IPS-18c (cell line): ENCODE results near the gene NDUFAF7.
"Not testable (repeated sequence)": the region's sequence is repeated elsewhere in the genome, so short reads cannot be mapped to it uniquely, and the experiment has no call there.

Experiments used
- H3K4me3 ChIP-seq: 2 replicates; pipeline ENCODE4 v1.7.0; 2013; ENCODE audit warnings: low read depth, mild to moderate bottlenecking, low read length, moderate library complexity; ENCODE audit not compliant: insufficient read depth
- H3K9me3 ChIP-seq: one replicate; pipeline ENCODE4 v1.6.1; 2013; ENCODE audit warnings: mild to moderate bottlenecking, low read length, moderate library complexity; ENCODE audit not compliant: control insufficient read depth, insufficient read depth

Gene NDUFAF7

DNA sequence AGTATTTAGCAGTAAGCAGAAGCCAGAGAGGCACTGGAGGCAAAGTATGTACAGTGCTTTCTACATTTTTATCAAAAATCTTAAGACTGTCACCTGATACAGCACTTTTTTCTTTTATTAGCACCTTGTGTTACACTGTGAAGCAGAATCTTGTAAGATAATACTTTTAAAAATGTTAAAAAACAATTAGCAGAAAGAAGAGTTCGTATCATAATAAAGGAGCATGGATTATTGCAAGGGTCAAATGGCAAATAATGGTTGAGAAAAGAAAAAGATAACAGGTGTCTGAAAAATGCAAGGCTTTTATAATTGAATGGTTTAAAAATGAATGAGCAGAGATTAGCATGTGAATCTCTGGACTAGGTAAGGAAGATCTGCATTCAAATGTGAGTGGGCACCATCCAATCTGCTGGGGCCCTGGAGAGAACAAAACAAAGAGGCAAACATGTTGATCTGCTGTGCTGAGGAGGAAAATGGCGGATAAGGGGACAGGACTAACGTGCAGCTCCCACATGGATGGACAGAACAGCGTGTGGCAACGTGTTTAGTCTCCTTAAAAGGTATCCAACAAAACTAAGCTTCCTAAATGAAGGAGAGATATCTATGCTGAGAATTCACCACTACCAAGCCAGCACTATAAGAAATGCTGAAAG, 25.6 kb upstream of the NDUFAF7 start:
- H3K9me3 ChIP-seq = no peaks in the 10 kb centered on the region
- no peak overlapping the region for H3K4me3 ChIP-seq

DNA sequence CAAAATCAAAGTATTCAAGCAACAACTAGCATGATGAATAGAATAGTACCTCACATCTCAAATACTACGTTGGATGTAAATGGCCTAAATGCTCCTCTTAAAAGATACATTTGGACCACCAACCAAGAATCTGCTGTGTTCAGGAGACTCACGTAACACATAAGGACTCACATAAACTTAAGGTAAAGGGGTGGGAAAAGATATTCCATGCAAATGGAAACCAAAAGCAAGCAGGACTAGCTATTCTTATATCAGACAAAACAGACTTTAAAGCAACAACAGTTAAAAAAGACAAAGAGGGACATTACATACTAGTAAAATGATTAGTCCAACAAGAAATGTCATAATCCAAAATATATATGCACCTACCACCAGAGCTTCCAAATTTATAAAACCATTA, 24.7 kb upstream of the NDUFAF7 start:
- not testable (repeated sequence) for H3K4me3 ChIP-seq, H3K9me3 ChIP-seq

DNA sequence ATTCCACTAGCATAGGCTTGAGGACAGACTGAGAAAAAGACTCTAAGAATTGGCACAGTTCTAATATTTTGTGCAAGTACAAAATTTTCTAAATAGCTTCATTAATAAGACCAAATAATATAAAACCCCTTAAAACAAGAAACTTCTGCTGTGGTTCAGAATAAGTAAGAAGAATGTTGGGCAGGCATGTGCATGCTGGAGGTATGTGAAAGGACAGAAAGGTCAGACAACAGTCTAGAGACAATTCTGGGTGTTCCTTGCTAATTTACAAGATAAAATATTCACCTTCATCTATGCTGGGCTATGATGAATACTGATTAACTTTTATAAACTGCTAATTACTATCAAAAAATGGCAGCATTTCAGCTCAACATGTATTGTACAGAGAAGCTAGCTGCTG, 20.2 kb upstream of the NDUFAF7 start:
- Histone ChIP-seq H3K9me3 (no peaks in the 10 kb centered on the region), H3K4me3 (no peak overlapping the region)

DNA sequence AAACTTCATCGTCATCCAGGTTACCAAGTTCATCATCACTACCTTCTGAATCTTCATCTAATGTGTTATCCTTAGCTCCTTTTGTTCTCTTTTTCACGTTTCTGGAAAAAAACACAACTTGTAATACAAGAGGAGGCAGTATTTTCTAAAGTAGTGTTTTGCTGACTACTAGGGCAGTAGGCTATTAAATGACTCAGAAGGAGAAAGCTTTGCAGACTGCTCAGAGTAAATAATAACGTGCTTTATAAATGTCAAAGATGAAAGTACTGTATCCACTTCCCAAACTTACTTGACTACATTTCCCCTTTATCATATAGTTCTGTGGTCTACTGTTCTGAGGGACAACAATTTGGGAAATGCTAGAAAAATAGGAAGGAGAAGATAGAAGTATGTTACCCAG, 19.5 kb upstream of the NDUFAF7 start:
- no peaks in the 10 kb centered on the region for H3K9me3 ChIP-seq
- no peak overlapping the region for H3K4me3 ChIP-seq

DNA sequence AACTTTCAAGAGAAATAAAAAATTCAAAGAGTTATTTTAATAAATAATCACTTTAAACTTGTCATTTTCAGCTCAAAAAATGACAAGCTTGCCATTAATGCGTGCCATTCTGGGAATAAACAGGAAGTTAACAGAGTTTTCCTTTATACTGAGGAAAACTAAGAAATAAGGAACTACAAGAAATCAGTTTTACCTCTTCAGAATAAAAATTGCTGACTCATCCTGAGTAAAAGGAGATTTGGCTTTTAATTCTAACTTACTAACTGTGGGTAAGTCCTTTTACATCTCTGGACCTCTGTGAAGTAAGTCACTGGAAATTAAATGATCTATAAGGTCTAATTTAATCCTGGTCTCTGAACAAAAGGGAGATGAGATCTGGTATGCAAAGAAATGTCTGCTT, 16.2 kb upstream of the NDUFAF7 start:
- Histone ChIP-seq H3K4me3 (no peak overlapping the region), H3K9me3 (no peaks in the 10 kb centered on the region)

DNA sequence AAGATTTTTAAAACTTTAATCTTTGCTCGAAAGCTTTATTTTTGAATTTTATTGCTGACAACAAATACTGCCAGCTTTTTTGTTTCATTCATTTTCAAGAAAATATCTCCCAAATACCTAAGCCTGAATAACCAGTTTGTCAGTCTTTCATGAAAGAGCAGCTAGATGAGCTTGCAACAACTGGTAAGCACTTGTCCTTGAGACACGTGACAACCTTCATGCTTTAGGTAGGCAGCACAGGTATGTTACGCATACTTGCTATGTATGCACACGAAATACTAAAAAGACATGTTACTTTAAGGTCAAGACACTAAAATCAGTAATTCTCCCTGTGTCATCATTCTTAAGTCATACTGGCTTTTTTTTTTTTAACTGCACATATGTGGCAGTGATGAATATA, 12.4 kb upstream of the NDUFAF7 start:
- Histone ChIP-seq H3K9me3 (no peaks in the 10 kb centered on the region), H3K4me3 (no peak overlapping the region)

DNA sequence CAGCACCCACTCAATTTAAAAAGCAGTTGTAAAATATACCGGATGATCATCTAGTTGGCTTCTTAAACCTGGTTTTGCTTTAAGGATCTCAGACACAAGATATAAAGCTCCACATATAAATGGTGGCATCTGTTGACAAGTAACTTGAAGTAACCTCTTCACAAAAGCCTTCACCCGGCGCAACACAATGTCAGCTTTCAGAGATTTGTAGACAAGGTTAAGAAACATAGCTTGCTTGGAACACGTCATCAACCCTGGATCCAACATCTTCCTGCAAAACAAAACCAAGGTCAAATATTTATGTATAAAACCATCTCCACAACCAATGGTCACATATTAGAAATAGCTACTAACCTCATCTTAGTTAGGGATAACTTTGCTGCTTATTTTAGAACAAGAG, 8.3 kb upstream of the NDUFAF7 start:
- H3K4me3 ChIP-seq = no peak overlapping the region
- H3K9me3 ChIP-seq = no peaks in the 10 kb centered on the region

DNA sequence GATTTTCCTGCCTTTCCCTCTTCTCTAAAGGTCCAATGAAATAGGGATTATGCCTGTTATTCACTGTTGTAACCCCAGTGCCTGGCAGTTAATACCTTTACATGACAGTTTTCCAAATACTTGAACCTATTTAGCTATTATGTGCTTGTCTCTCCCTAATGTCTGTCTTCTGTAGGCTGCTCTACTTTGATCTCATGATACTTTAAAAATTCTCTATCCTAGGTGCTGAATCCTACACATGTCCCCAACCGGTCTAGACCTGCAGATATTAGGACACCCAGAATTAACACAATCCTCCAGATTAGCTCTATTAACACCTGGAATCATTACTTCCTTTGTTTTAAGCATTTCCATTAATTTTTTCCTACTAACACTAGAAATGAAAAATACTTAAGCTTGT, 7.4 kb upstream of the NDUFAF7 start:
- Histone ChIP-seq H3K9me3 (no peaks in the 10 kb centered on the region), H3K4me3 (no peak overlapping the region)

DNA sequence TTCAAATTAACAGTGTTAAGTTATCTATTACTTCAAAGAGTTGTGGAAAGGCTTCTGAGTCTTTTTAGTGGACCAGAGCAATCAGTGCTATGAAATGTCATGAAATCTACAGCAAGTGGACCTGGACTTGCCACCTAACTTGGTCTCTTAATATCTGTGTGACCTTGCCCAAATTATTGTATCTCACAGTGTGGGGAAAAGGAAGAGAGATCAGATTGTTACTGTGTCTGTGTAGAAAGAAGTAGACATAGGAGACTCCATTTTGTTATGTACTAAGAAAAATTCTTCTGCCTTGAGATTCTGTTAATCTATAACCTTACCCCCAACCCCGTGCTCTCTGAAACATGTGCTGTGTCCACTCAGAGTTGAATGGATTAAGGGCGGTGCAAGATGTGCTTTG, 6.3 kb upstream of the NDUFAF7 start:
- H3K9me3 ChIP-seq = not testable (repeated sequence)
- peak overlapping the region; percentile 25; the same call in 1 of the 2 replicates for H3K4me3 ChIP-seq

DNA sequence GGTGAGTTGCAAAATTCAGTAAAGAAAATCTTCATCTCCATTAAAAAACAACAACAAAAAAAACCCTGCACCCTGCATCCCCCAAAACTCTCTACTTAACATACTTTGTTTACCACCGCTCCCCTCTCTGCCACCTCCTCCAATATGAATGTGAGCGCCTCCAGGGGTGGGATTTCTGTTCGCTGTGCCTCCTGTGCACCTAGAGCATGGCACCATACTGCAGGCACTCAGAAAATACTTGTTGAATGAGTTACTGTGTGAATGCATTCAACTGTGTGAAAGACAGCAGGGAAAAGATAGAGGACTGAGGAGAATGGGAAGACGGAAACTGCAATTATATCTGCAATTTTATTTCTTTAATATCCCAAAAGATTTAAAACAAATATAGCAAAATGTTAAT, 4.6 kb upstream of the NDUFAF7 start:
- Histone ChIP-seq H3K9me3 (no peaks in the 10 kb centered on the region), H3K4me3 (no peak overlapping the region; the same call in 1 of the 2 replicates)

DNA sequence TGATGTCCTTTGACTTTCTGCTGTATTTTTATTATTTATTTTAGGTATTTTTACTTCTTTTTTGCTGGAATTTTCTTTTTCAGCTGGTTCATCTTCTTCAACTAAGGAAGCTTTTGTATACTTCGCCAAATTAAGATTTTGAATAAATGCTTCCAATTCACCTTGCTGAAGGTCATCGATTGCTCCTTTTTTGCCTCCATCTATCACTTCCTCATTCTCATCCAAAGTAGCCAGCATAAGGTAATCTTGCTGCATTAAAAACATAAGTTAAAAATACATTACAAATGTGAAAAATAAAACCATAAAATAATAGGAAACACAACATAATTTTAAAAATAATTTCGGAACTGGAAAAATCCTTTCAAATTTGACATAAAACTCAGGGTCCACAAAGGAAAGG, 2.7 kb upstream of the NDUFAF7 start:
- H3K4me3 ChIP-seq = no peak overlapping the region
- H3K9me3 ChIP-seq = no peaks in the 10 kb centered on the region

DNA sequence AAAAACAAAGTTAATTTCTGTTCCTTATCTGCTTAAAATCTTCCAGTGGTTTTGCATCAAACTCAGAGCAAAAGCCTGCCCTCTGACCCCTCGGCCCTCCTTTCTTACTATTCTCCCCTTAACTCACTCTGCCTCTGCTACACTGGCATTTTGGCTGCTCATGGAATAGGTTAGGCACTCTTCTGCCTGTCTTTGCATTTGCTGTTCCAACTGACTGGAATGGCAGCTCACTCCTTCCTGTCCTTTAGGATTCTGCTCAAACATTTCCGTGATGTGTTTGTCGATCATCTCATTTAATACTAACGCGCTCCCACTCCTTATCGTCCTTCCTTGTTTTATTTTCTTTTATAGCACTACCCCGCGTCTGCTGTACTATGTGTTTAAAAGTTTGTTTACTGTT, 877 bp upstream of the NDUFAF7 start:
- H3K9me3 ChIP-seq = no peaks in the 10 kb centered on the region
- H3K4me3 ChIP-seq = peak overlapping the region; percentile 94

DNA sequence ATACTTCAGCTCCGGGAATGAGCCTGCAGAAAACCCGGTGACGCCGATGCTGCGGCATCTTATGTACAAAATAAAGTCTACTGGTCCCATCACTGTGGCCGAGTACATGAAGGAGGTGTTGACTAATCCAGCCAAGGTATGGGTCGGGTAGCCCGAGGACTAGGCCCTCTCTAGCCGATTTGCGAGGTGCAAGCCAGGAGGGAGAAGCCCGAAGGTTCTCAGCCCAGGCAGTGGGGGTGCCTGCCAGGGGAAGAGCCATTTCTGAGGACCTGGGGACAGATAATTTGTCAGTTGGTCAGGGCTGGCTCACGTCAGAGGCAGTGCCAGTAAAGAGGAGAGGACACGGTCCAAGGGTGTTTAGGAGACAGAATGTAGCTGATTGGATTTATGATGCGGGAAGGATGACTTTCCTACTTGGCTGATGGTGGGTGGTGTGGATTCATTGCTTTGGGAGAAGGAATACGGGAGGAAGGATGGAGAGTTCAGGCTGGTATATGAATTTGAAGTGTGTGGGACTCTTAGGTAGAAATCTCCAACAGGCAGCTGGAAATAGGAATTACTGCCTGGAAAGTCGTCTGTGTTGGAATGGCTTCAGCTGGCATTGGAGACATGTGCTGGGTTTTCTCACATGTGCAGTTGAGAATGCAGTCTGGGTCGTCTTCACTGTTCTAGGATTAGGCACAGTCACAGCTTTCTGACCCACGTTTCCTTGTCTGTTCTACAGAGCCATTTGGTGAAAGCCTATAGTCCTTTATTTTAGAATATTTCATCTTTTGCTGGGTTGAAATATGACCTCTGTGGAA, 874 bp downstream of the NDUFAF7 start:
- no peaks in the 10 kb centered on the region for H3K9me3 ChIP-seq

DNA sequence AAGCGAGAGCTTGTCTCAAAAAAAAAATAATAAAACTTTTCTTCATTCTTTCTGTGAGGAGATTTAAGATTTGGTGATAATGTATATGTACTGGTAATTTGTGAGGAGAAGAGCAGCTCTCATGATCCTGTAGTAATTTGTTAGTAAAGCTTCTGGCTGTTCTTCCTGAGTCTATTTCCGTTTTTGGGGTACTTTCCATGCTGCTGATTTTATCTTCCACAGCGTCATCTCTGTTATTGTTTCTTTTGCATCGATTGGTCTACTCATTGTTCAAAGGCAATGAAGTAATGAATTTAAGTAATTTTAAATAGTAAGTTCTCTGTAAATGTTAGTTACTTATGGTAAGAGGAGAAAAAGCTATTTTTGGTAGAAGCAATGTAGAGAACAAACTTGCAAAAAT, 12.0 kb downstream of the NDUFAF7 start:
- no peaks in the 10 kb centered on the region for H3K9me3 ChIP-seq
- H3K4me3 ChIP-seq = no peak overlapping the region

More for the DNA sequence above, 874 bp downstream of the NDUFAF7 start:
- peak overlapping the region; percentile 94 for H3K4me3 ChIP-seq

DNA sequence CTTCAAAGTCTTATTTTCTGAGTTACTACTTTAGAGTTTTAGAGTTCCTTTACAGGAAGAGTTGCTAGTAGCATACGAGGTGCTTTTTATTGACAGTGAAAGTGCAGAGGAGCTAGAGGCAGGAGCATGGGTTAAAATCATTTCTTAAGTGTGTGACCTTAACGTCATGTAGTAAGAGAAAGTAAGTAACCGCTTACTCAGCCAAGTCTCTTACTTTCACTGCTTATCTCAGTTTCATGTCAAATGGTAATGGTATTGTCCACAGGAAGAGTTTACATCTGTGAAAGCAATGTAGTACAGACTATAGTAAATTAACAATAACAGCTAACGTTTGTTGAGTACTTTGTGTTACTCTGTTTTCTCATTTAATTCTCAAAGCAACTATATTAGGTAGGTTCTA, 12.6 kb downstream of the NDUFAF7 start:
- H3K9me3 ChIP-seq = no peaks in the 10 kb centered on the region
- no peak overlapping the region for H3K4me3 ChIP-seq

DNA sequence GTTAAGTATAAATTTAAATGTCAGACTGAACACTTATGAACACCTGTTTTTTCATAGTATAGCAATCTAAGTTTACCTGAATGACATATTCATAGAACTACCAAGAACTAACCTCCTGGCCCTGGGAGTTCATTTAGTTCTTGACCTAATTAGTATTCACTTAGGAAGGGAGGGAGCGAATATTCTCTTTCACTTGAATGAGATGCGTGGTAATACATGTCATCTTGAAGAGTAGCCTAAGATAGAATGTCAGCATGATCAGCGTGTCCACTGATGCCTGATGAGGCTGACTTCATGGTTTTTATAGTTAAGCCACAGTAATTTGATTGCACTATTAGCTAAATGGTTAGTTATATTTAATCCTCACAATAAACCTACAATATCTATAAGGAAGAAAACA, 13.3 kb downstream of the NDUFAF7 start:
- Histone ChIP-seq H3K4me3 (no peak overlapping the region), H3K9me3 (no peaks in the 10 kb centered on the region)

DNA sequence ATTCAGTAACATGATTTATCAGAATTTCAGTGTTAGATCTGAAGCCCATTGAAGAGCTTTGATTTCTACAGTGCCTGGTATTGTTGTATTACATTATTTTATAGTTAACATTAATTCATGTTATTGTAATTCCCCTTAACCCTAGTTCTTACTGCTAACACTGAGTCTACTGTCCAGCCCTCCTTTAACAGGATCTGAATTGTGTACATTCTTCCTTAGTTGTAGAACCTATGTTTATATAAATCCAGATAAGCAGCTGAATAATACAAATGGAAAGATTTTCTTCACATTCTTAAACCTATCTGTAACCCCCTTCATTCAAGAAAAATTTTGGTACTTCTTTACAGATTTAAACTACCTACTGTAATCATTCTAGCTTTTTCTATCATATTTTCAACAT, 14.7 kb downstream of the NDUFAF7 start:
- H3K9me3 ChIP-seq = no peaks in the 10 kb centered on the region
- H3K4me3 ChIP-seq = no peak overlapping the region

DNA sequence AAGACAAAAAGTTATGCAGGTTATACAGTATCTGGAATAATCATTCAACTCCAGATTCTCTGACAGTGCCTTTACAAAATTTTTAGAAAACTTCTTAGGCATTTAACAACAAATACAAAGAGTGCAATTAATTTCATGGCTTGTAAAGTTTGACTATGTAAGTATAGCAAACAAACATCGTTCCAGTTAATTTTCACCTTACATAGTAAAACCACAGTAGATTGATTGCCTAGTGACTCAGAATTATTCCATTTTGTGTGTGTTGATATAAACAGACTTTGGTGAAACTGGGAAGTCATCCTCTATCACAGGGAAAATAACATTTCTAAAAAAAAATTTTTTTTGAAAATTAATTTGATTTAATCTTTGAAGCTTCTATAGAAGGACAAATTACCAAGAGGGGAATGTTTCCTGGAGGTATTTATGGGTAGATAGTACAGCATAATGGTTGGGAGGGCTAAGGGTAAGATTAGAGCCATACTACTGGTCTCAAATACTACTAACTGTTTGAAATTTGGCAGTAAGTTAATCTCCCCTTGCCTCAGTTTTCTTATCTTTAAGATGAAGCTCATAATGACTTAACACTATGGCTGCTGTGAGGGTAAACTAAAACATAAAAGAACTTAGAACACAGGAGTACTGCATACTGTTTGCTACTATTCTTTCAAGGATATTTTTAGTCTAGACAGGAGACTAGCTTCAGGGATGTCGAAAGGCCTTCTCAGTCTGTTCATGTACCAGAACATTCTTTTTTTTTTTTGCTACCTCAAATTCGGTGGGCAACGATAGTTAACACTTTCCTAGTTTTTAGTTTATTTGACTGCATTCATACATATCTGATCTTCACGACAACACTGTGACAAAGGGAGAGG, 19.6 kb downstream of the NDUFAF7 start:
- no peak overlapping the region for H3K4me3 ChIP-seq

More for the DNA sequence above, 19.6 kb downstream of the NDUFAF7 start:
- H3K9me3 ChIP-seq = no peaks in the 10 kb centered on the region
